ENCODE data around the gene SP4.

Gene SP4

GRCh38 chr7:21443149-21443841 is 15.4 kb downstream of the SP4 start:
- no peak for DNase-seq (ENCODE audit: low read depth)

- DNase-seq (ENCODE audit: low read depth): no peak
Observed at GRCh38 chr7:21448974-21449373, 21.1 kb downstream of the SP4 start.

- no peak for DNase-seq (ENCODE audit: low read depth)
Observed at GRCh38 chr7:21450076-21450475, 22.2 kb downstream of the SP4 start.

- DNase-seq (ENCODE audit: low read depth): no peak
Observed at GRCh38 chr7:21450941-21451340, 23.1 kb downstream of the SP4 start.

- no peak for DNase-seq (ENCODE audit: low read depth)
Observed at GRCh38 chr7:21454182-21454581, 26.3 kb downstream of the SP4 start.

- no peak for DNase-seq (ENCODE audit: low read depth)
Observed at GRCh38 chr7:21454906-21455305, 27.0 kb downstream of the SP4 start.

- DNase-seq (ENCODE audit: low read depth): no peak
Observed at GRCh38 chr7:21461282-21461681, 33.4 kb downstream of the SP4 start.

- no peak for DNase-seq (ENCODE audit: low read depth)
Observed at GRCh38 chr7:21462081-21462480, 34.2 kb downstream of the SP4 start.

- no peak for DNase-seq (ENCODE audit: low read depth)
Observed at GRCh38 chr7:21463524-21463923, 35.6 kb downstream of the SP4 start.

- DNase-seq (ENCODE audit: low read depth): no peak
Observed at GRCh38 chr7:21468969-21469368, 41.1 kb downstream of the SP4 start.

GRCh38 chr7:21469894-21470293 is 42.0 kb downstream of the SP4 start:
- DNase-seq (ENCODE audit: low read depth): no peak

- DNase-seq (ENCODE audit: low read depth): no peak
Observed at GRCh38 chr7:21472029-21472428, 44.1 kb downstream of the SP4 start.

- DNase-seq (ENCODE audit: low read depth): no peak
Observed at GRCh38 chr7:21476429-21476828, 48.5 kb downstream of the SP4 start.

GRCh38 chr7:21480693-21481403 is 53.0 kb downstream of the SP4 start:
- DNase-seq (ENCODE audit: low read depth): no peak

GRCh38 chr7:21486511-21486910 is 58.6 kb downstream of the SP4 start:
- no peak for DNase-seq (ENCODE audit: low read depth)

GRCh38 chr7:21495731-21496130 is 67.8 kb downstream of the SP4 start:
- no peak for DNase-seq (ENCODE audit: low read depth)

GRCh38 chr7:21497072-21497471 is 69.2 kb downstream of the SP4 start:
- DNase-seq (ENCODE audit: low read depth): no peak

- DNase-seq (ENCODE audit: low read depth): no peak
Observed at GRCh38 chr7:21500117-21500832, 72.4 kb downstream of the SP4 start.

- no peak for DNase-seq (ENCODE audit: low read depth)
Observed at GRCh38 chr7:21504021-21504420, 76.1 kb downstream of the SP4 start.

- DNase-seq (ENCODE audit: low read depth): no peak
Observed at GRCh38 chr7:21507627-21508343, 79.9 kb downstream of the SP4 start.

- no peak for DNase-seq (ENCODE audit: low read depth)
Observed at GRCh38 chr7:21508538-21508937, 80.7 kb downstream of the SP4 start.

GRCh38 chr7:21514062-21514461 is 86.2 kb downstream of the SP4 start:
- no peak for DNase-seq (ENCODE audit: low read depth)

GRCh38 chr7:21524680-21525079 is 96.8 kb downstream of the SP4 start:
- no peak for DNase-seq (ENCODE audit: low read depth)

Data from stimulated activated CD8-positive, alpha-beta memory T cell treated with anti-CD3 and anti-CD28 coated beads, Interleukin-12 subunit alpha, Interleukin-12 subunit beta, amount 100 ng/mL, for 4 hours (primary cell).